Measurements from ENCODE around the gene SCAMP3. TPM values are rescaled to one million over a fixed set of nuclear protein-coding genes. Genes with fewer than 3 reads are reported as not detected.
"Not testable (repeated sequence)": the region's sequence is repeated elsewhere in the genome, so short reads cannot be mapped to it uniquely, and the experiment has no call there.

Gene SCAMP3
- polyA plus RNA-seq, 1 donor from 2014 or later: 34.6 TPM

- peak overlapping the region; percentile 0 for H3K9ac ChIP-seq (ENCODE audit: low read length)
- no peaks in the 10 kb centered on the region for H3K36me3 ChIP-seq (ENCODE audit: insufficient read depth, low read length)
- no peak for TF ChIP-seq EP300 (conservative IDR thresholded peaks at IDR 0.05; ENCODE audit: poor library complexity, severe bottlenecking)
- H3K4me3 ChIP-seq (ENCODE audit: low read length): peak overlapping the region; percentile 39
- H4K20me1 ChIP-seq (ENCODE audit: insufficient read depth): no peaks in the 10 kb centered on the region
- no peaks in the 10 kb centered on the region for H3K79me2 ChIP-seq (replicated peaks; ENCODE audit: insufficient read depth, low read length)
- no peak overlapping the region for H3K4me2 ChIP-seq (ENCODE audit: low read length)
- H3K9me3 ChIP-seq (ENCODE audit: low read length): no peaks in the 10 kb centered on the region
- H3K9me2 ChIP-seq (ENCODE audit: insufficient read depth, low read length): no peaks in the 10 kb centered on the region
- H3K27ac ChIP-seq (ENCODE audit: low read length): no peak overlapping the region
- H2AFZ ChIP-seq (ENCODE audit: low read depth, low read length): peak overlapping the region; percentile 11
- no peaks in the 10 kb centered on the region for H3K27me3 ChIP-seq (ENCODE audit: insufficient read depth, low read depth, low read length)
- no peaks in the 10 kb centered on the region for H3F3A ChIP-seq (ENCODE audit: insufficient read depth, low read length, poor library complexity, severe bottlenecking)
These were observed 42.5 kb downstream of the SCAMP3 start for GRCh38 chr1:155219592-155220031.

DNA sequence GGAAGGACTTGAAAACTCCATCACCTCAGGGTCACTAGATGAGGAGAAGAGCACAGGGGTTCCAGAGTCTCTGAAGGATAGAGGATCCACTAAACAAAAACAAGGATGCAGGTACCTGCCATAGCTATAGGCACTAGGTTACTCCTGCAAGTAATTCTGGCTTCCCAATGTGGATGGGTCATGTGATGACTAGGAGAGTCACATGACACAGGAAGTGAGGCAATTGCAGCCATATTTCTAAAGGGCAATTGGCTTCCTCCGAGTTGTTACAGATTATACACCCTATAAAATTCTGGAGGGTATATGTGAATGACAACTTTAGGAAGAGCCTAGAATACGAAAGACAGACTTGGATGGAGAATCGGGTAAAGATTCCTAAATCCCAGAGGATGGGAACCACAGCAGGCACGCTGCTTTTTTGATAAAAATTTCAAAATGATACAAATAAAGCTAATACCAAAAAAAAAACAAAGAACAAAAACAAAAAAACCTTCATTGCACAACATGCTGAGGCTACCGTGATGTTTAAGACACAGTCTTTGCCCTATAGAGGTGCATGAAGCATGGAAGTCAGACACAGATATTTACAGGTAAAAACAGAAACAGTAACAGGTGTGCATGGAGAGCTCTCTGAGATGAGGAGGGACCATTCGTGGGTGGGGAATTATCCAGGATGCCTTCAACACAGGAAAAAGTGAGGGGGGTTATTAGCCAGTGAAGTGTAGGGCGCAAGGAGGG lies 43.1 kb downstream of the SCAMP3 start:
- peak overlapping the region; percentile 25 for H3K4me2 ChIP-seq (ENCODE audit: low read length)
- peak overlapping the region; percentile 39 for H3K27ac ChIP-seq (ENCODE audit: low read length)
- H4K20me1 ChIP-seq (ENCODE audit: insufficient read depth): no peaks in the 10 kb centered on the region
- peak overlapping the region; percentile 0 for H3K9ac ChIP-seq (ENCODE audit: low read length)
- no peak for TF ChIP-seq REST (IDR thresholded peaks at IDR 0.05; ENCODE audit: borderline replicate concordance)
- peak; percentile 13 for TF ChIP-seq SMC3 (conservative IDR thresholded peaks at IDR 0.05; ENCODE audit: poor library complexity)
- no peak for TF ChIP-seq CTCF (IDR thresholded peaks at IDR 0.05; ENCODE audit: poor library complexity, severe bottlenecking)
- TF ChIP-seq POLR2AphosphoS5 (IDR thresholded peaks at IDR 0.05): no peak
- TF ChIP-seq RAD21 (conservative IDR thresholded peaks at IDR 0.05): no peak
- H3K27me3 ChIP-seq (ENCODE audit: insufficient read depth, low read depth, low read length): no peaks in the 10 kb centered on the region
- H3K9me2 ChIP-seq (ENCODE audit: insufficient read depth, low read length): no peaks in the 10 kb centered on the region
- H2AFZ ChIP-seq (ENCODE audit: low read depth, low read length): peak overlapping the region; percentile 11
- H3K79me2 ChIP-seq (replicated peaks; ENCODE audit: insufficient read depth, low read length): no peaks in the 10 kb centered on the region
- no peaks in the 10 kb centered on the region for H3K9me3 ChIP-seq (ENCODE audit: low read length)
- H3K4me3 ChIP-seq (ENCODE audit: low read length): peak overlapping the region; percentile 39
- H3K36me3 ChIP-seq (ENCODE audit: insufficient read depth, low read length): no peaks in the 10 kb centered on the region
- H3F3A ChIP-seq (ENCODE audit: insufficient read depth, low read length, poor library complexity, severe bottlenecking): no peaks in the 10 kb centered on the region

GRCh38 chr1:155214702-155215101 lies 47.5 kb downstream of the SCAMP3 start:
- H3K4me3 ChIP-seq (ENCODE audit: low read length); H3K27ac ChIP-seq (ENCODE audit: low read length): not testable (repeated sequence)

GRCh38 chr1:155212051-155212440 lies 50.1 kb downstream of the SCAMP3 start:
- H3K36me3 ChIP-seq (ENCODE audit: insufficient read depth, low read length); H3K9me2 ChIP-seq (ENCODE audit: insufficient read depth, low read length); H3K4me2 ChIP-seq (ENCODE audit: low read length); H3K27me3 ChIP-seq (ENCODE audit: insufficient read depth, low read depth, low read length); H3F3A ChIP-seq (ENCODE audit: insufficient read depth, low read length, poor library complexity, severe bottlenecking); H2AFZ ChIP-seq (ENCODE audit: low read depth, low read length); H3K79me2 ChIP-seq (replicated peaks; ENCODE audit: insufficient read depth, low read length); H3K4me3 ChIP-seq (ENCODE audit: low read length); H3K9ac ChIP-seq (ENCODE audit: low read length); H4K20me1 ChIP-seq (ENCODE audit: insufficient read depth); H3K9me3 ChIP-seq (ENCODE audit: low read length); H3K27ac ChIP-seq (ENCODE audit: low read length): not testable (repeated sequence)

More at GRCh38 chr1:155214702-155215101, 47.5 kb downstream of the SCAMP3 start:
- H3K36me3 ChIP-seq (ENCODE audit: insufficient read depth, low read length); H3K9ac ChIP-seq (ENCODE audit: low read length); H2AFZ ChIP-seq (ENCODE audit: low read depth, low read length); H3K27me3 ChIP-seq (ENCODE audit: insufficient read depth, low read depth, low read length); H3K4me2 ChIP-seq (ENCODE audit: low read length); H3K79me2 ChIP-seq (replicated peaks; ENCODE audit: insufficient read depth, low read length); H3K9me2 ChIP-seq (ENCODE audit: insufficient read depth, low read length); H4K20me1 ChIP-seq (ENCODE audit: insufficient read depth); H3K9me3 ChIP-seq (ENCODE audit: low read length); H3F3A ChIP-seq (ENCODE audit: insufficient read depth, low read length, poor library complexity, severe bottlenecking): not testable (repeated sequence)

DNA sequence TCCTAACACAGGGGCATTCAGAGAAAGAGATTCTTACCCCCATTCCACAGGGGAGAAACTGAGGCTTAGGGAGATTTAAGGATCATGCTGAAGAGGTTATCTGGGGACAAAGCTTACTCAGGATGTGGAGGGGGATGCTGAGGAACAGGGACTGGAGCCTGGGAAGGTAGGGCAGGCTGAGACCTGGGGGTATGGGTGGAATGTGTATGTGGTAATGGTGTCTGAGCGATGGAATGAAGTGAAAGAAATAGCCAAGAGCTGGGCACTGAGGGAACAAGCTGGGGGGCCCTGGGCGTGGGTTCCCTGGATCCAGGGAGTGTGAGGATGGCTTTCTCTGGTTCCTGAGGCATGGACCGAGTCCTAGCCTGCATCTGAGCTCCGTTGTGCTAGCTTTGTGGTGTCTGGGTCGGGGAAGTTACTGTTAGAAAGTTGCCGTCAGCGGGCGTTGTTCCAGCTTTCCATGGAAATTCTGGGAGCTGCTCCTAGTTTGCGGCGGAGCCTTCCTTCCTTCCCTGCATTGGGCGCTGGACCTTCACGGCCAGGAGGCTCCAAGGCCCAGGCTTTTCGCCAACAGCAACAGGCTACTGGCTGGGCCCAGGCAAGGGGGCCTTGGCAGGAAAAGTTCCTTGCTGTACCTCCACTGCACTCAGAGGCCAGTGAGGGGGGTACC lies 50.6 kb downstream of the SCAMP3 start:
- H3K9ac ChIP-seq (ENCODE audit: low read length); H3K9me3 ChIP-seq (ENCODE audit: low read length); H3K79me2 ChIP-seq (replicated peaks; ENCODE audit: insufficient read depth, low read length); H3K27ac ChIP-seq (ENCODE audit: low read length); H3K36me3 ChIP-seq (ENCODE audit: insufficient read depth, low read length); H3K4me2 ChIP-seq (ENCODE audit: low read length); H3K27me3 ChIP-seq (ENCODE audit: insufficient read depth, low read depth, low read length); H2AFZ ChIP-seq (ENCODE audit: low read depth, low read length); H3K4me3 ChIP-seq (ENCODE audit: low read length); H4K20me1 ChIP-seq (ENCODE audit: insufficient read depth); H3F3A ChIP-seq (ENCODE audit: insufficient read depth, low read length, poor library complexity, severe bottlenecking); H3K9me2 ChIP-seq (ENCODE audit: insufficient read depth, low read length): not testable (repeated sequence)
